HG02981 (cell line): ENCODE measurements around the gene OXCT1.

ENCODE experiments used
- ATAC-seq: cut with Tn5 transposase; IDR thresholded peaks from one replicate; pipeline ENCODE4 v1.9.1; 2021; ENCODE audit warnings: mild to moderate bottlenecking, moderate library complexity; ENCODE audit not compliant: unreplicated experiment

The OXCT1 gene

DNA sequence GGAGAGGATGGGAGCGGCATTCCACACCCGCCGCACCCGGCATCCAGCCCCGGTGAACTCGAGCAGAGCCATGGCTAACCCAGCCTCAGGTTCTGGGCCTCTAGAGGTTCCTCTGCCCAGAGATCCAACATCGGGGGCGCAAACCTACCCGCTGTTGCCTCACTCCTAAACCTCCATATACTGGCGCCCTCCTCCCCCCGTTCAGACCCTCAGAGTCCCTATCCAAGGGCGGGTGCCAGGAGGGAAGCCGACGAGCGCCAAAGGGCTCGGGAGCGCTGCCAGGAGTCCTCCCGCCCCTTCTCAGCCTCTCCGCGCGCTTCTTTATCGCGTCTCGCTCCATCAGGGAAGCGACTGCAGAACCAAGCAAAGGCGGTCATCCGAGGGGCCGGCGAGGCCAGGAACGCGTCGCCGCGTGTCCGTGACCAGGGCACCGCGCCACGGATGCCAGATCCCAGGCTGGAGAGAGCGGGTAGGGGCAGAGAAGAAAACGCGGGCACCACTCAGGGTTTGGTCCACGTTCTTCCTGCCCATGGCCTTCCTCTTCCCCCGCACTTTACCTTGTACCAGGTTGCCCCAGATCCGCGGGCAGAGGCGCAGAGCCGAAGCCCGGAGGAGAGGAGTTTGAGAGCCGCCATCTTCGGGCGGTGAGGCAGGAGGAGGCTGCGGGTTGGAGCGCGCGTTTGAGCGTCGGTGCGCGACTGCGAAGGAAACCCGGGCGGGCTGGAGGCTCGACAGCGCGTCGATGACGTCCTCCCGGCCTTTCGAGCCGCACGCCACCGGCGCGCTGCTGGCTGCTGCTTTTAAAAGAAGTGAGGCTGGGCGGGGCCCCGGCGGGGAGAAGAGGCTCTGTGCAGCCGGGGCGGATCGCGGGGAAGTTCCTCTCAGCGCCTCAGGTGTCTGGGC, at the start of gene OXCT1:
Gene OXCT1, minus strand, starts transcription at position 702 of the 903 bp plus-strand sequence. Its CDS starts 67 bp downstream, at position 635.
- ATAC-seq: peak; percentile 93

DNA sequence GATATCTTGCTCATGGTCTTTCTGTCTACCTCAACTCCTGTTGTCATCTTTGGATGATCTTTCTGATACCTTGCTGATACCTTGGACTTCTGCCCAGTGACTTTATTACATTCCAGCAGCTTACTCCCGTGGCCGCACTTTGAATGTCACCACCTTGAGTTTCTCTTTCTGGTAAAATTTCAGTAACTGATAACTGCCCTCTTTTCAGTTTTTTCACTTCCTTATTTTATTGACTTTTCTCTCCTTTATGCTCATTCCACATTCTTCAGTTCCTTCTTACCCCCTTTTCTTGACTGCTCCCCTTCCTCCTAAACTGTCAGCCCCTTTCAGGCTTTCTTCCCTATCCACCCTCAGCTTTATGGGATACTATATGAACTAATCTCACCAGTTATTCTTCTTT, 47.9 kb upstream of the OXCT1 start:
- peak; percentile 43 for ATAC-seq

DNA sequence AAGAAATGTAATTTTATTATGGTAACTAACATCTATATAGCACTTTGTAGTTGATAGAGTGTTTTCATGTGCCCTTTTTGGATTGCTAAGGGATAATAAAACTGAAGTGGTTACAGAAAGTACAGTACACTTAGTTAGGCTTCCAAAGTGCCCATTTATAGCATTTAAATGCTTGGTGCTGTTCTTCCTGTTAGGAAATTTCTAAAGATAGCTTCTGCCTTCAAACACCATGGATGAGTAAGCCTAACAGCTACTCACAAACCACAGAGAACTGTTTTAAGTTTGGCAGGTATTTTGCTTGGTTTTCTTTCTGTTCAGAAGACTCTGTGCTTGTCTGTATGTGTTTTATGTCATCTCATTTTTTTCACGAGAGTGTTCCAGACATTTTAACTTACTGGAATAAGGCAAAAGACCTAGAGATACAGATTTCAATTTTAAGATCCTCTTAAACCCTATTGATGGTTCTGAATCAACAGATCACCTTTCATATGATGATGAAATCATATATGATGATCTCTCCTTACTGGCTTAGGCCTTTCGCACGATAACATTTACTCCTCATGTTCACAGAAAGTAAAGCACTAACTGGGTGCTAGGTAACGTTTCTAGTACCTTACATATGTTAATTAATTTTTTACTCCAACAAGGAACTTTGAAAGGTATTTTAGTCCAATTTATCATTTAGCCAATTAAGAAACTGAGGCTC, 38.3 kb upstream of the OXCT1 start:
- no peak for ATAC-seq

DNA sequence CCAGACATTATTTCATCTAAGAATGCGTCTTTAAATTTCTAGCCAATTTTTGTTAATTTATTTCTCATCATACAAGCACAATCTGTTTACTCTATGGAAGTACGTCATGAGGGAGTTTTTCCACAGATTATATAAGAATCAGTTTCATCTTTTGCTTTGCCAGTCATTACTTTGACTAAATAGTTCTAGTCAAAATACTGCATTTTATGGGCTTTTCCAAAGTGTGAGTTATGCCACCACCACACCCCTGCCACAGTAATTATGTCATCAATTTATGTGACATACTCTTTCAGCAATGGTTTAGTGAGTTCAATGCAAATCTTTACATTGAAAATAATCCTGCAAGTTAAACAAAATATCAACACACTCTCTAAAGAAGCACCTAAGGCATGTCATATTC, 35.9 kb upstream of the OXCT1 start:
- ATAC-seq: no peak

GRCh38 chr5:41903892-41904799, 33.9 kb upstream of the OXCT1 start, which contains the start of gene RIMOC1:
TSS of gene RIMOC1 (plus strand) at chr5:41904344. CDS start at chr5:41904368, 24 bp downstream.
- ATAC-seq: peak; percentile 98

GRCh38 chr5:41903382-41903891, 33.2 kb upstream of the OXCT1 start:
- ATAC-seq: no peak

GRCh38 chr5:41896230-41896629, 26.0 kb upstream of the OXCT1 start:
- no peak for ATAC-seq

- ATAC-seq: peak; percentile 63
These were observed 23.0 kb upstream of the OXCT1 start for GRCh38 chr5:41893074-41893851.

GRCh38 chr5:41892031-41892430, 21.8 kb upstream of the OXCT1 start:
- ATAC-seq: no peak

DNA sequence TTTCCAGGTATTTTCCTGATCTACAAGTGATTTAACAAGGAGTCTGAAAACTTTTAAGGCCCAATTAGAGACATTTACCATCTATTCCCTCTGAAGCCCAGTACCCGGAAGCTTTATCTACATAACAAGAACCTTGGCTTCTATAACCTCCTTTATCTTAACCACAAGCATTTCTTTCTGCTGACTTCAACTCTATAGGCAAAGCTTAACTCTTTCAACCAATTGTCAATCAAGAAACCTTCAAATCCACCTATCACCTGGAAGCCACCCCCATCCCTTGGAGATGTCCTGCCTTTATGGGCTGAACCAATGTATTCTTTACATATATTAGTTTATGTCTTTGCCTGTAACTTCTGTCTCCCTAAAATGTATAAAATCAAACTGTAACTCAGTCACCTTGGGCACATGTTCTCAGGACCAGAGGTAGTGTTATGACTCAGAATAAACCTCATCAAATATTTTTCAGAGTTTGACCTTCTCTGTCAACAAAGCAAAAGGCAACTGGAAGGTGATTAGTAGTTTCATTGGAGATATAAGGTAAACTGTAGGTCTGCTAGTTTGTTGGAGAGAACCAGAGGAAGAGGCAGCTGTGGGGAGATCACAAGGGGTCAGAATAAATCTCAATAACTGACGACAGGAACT, 21.0 kb upstream of the OXCT1 start:
- no peak for ATAC-seq

GRCh38 chr5:41885286-41885685, 15.1 kb upstream of the OXCT1 start:
- ATAC-seq: no peak

DNA sequence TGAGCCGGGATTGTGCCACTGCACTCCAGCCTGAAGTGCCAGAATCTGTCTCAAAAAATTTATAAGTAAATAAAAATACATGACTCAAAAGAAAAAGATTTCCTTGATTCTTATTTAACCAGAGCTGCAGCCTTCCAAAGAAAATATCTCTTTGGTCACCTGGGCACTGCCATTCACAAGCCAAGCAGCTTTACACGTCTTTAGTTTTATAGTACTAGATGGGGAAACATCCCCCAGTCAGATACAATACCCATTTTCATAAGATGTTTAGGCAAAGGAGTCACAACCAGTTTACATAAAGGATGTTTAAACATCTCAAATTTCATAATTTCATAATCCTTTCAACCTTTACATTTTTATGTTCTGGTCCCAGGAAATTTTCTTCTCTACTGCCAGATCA, 13.7 kb upstream of the OXCT1 start:
- ATAC-seq: no peak

DNA sequence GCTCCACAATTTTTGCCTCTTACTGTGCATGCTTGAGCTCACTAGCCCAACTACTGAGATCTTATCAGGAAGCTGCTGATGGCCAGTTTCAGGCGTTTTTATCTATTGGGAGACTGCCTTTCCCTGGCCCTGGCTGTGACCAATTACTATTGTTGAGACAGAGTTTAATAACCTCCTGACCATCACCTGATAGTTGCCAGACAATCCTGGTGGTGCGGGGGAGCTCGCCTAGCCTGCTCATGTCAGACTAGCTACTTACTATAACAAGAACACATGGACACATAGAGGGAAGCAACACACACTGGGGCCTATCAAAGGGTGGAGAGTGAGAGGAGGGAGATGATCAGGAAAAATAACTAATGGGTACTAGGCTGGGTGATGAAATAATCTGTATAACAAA, 13.0 kb upstream of the OXCT1 start:
- ATAC-seq: no peak

GRCh38 chr5:41882765-41883164, 12.5 kb upstream of the OXCT1 start:
- no peak for ATAC-seq

DNA sequence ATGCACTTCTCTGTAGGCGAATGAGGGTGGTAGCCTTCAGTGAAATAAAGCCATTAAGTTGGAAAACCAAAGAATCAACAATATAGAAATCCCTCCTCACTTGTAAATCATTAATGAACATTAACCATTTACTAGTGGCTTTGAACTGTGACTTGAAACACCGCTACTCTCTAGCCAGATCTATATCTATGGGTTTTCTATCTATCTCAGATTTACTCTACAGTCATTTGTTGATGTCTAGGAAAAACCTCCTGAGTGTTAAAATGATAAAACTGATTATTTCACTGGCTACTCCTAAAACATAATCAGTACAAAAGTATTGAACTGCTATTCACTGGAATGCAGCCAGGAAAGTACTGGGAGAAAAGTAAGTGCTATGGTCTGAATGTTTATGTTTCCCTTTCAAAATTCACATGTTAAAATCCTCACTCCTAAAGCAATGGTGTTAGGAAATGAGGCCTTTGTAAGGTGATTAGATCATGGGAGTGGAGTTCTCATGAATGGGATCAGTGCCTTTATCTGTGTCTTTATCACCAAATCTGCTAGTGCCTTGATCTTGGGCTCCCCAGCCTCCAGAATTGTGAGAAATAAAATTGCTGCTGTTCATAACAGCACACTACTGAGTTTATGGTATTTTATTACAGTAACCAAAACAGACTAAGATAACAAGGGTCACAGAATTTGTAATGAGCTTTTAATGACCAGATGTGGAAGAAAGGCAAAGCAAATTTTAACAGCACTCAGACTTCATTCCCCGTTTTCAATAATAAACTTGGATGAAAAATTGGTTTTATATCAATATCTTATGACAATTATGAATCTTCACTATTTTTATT, 8.6 kb upstream of the OXCT1 start:
- ATAC-seq: peak; percentile 76

- peak; percentile 42 for ATAC-seq
These were observed 7.9 kb upstream of the OXCT1 start for GRCh38 chr5:41878173-41878572.

DNA sequence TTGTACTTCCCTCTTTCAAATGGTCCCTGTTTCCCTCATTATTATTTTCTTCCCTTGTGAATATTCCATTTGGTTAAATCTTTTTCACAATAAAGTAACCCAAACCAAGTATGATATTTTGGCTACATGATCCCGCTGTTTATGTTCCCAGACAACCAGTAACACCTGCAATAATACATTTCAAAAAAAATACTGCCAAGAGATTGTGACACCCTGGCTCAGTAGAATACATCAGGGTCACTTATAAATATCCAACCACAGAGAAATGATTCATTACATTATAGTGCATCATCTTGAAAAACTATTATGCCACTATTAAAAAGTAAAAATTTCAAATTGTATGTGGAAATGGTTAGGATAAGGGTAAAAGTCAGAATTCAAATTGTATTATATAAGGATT, 7.2 kb upstream of the OXCT1 start:
- no peak for ATAC-seq

- no peak for ATAC-seq
These were observed 6.5 kb upstream of the OXCT1 start for GRCh38 chr5:41876678-41877077.

- no peak for ATAC-seq
These were observed 4.9 kb upstream of the OXCT1 start for GRCh38 chr5:41875121-41875520.
